Measurements from ENCODE around the gene CLEC5A.
A peak's percentile ranks its signal among the peaks of the same experiment; 100 is the strongest.
"Not testable (repeated sequence)": the region's sequence is repeated elsewhere in the genome, so short reads cannot be mapped to it uniquely, and the experiment has no call there.

CLEC5A gene

GRCh38 chr7:141946796-141947195, at the start of gene CLEC5A:
Gene CLEC5A (minus strand): TSS chr7:141946974. CDS start chr7:141946292, 682 bp downstream.
- DNase-seq, result no peak

GRCh38 chr7:141993354-141993753, 46.6 kb upstream of the CLEC5A start:
- DNase-seq, result no peak

- DNase-seq, result no peak
These were observed 45.9 kb upstream of the CLEC5A start for GRCh38 chr7:141992688-141993087.

- DNase-seq, result no peak
These were observed 45.4 kb upstream of the CLEC5A start for GRCh38 chr7:141992156-141992555.

GRCh38 chr7:141991140-141991539, 44.4 kb upstream of the CLEC5A start:
- DNase-seq, result no peak

GRCh38 chr7:141990011-141990725, 43.4 kb upstream of the CLEC5A start:
- no peak for DNase-seq

GRCh38 chr7:141987803-141988202, 41.0 kb upstream of the CLEC5A start:
- not testable (repeated sequence) for DNase-seq

DNA sequence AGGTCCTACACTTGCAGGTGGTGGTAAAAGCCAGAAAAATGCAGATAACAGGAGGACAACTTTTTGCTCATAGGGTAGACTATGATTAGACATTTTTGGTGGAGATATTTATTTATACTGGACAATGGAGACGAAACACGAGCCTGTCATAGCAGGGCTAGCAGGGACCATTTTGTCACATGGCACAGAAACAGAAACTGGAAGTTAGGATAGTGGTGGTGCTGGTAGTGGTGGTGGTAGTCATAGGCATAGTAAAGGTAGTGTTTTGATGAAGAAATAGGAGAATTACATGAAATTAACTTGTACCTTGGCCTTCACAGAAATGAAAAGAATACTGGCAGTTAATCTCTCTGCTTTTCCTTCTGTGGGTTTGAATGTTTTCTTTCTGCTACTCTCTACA, 40.1 kb upstream of the CLEC5A start:
- DNase-seq, result no peak

- not testable (repeated sequence) for DNase-seq
These were observed 39.2 kb upstream of the CLEC5A start for GRCh38 chr7:141985926-141986325.

- DNase-seq, result no peak
These were observed 32.8 kb upstream of the CLEC5A start for GRCh38 chr7:141979568-141979967.

- no peak for DNase-seq
These were observed 31.6 kb upstream of the CLEC5A start for GRCh38 chr7:141978351-141978750.

DNA sequence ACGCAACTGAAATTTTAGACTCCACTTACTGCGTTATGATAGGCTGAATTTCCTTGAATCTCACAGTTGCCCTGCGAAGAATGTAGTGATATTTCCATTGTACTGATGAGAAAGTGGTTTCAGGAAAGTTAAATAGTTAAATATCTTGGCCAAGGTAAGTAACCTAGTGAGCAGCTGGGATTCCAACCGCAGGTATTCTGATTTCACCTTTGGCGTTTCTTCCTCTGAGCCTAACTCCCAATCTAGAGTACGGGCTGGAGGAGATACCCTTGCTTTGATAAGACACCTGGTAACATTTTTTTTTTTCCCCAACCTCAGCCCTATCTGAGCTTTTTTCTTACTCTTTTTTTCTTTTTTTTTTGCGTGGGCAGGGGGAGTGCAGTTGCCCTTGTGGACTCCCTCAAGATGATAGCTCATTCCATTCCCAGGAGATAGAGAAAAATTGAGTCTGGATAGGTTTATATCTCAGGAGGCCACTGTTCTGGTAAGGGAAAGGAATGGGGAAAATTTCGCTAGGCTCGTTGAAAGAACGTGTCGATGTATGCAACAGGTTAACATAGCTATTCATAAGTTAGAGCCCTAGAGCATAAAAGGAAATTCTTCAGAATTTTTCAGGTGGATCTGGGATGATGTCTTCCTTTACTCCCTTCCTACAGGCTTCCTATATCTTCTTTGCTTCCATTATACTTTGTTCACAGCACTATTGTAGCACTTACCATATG, 29.9 kb upstream of the CLEC5A start:
- DNase-seq, result no peak

DNA sequence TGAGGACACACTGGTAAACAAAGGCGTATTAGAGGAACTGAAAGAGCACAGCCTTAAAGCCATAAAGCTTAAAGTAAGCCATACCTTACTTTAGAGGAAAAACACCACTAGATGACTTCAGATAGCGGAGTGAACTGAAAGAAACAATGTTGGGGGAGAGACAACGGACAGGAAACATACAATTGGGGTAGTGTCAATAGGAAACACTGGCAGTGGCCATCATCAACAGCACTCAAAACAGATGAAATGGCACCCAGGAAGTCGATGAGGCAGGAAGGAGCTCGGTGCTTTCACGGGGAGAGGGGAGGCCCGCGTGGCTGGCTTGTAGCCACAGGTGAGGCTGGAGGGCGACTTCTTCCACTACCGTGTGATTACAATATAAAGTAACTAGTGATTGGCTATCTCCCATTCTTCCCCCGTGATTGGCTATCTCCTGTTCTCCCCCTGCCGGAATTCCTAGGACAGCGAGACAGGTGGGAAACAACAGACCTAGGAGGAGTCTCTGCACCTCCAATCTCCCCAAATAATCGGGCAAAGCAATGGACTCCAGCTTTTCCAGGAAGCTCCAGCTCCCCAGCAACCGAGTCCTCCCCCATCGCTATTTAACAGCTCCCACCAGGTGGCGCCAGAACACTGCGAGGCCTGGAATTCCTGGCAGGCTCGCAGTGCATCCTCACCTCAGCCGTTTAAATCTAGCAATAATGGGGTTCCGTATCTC, 29.2 kb upstream of the CLEC5A start:
- peak; percentile 84 for DNase-seq

DNA sequence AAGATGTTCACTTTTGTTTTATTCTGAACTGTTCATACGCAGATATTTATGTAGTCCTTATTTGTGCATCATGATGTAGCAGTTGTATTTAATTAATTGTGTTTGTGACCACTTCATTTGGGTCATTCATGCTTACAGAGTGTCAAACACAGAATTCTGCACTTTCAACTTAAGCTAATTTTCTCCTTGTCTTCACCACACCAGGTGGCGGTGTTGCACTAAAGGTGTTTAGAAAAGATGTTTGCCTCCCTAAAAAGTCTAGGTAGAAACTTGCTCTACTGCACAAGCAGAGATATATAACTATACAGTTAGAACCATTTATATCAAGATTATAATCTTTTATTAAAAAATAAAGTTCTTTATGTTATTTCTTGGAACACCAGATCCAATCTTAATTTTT, 28.1 kb upstream of the CLEC5A start:
- DNase-seq, result no peak

GRCh38 chr7:141973673-141974072, 26.9 kb upstream of the CLEC5A start, which contains the start of gene TAS2R38:
Gene TAS2R38 (minus strand): TSS chr7:141973773. CDS start chr7:141973689, 84 bp downstream.
- DNase-seq, result no peak

GRCh38 chr7:141960687-141961422, 14.1 kb upstream of the CLEC5A start:
- DNase-seq, result no peak

DNA sequence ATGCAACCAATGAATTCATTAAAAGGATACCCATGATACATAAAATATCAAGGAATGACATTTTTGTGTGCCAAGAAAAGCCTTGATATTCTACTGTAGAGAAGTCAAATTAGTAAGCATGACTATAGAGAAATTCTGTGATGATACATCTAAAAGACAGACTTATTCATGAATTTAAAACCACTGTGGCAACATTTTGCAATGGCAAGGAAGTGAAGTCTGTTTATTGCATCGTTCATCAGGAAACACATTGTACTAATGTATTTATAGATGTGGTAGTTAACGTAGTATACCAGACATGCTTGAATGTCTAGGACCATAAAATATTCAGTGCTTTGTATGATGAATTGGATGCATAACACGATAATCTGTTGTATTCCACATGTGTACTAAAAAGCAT, 9.3 kb upstream of the CLEC5A start:
- DNase-seq, result no peak

- no peak for DNase-seq
These were observed 7.6 kb upstream of the CLEC5A start for GRCh38 chr7:141954334-141954733.

- DNase-seq, result no peak
These were observed 5.7 kb upstream of the CLEC5A start for GRCh38 chr7:141952461-141952860.

DNA sequence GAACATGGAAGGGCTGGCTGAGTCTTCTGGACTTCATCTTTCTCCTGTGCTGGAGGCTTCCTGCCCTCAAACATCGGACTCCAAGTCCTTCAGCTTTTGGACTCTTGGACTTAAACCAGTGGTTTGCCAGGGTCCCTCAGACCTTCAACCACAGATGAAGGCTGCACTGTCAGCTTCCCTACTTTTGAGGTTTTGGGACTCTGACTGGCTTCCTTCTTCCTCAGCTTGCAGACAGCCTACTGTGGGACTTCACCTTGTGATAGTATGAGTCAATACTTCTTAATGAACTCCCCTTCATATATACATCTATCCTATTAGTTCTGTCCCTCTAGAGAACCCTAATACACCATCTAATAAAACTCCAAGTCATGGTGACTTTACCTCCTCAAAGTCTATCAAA, 4.0 kb upstream of the CLEC5A start:
- no peak for DNase-seq

DNA sequence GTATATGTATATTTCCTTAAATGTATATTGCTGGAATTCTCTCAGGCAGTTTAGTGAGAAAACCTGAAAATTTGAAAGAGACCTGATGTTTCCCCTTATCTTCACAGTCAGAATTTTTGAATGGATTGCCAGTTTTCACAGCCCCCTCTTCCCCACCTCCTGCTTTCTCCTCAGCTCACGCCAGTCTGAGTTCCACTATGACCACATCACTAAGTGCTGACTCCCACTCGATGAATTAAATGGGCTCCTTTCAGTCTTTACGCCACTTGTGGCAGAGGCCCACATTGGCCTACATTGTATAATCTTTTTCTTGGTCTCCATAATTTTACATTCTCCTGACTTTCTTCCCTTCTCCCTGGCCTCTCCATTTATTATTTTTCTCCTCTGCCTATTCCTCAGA, 3.1 kb upstream of the CLEC5A start:
- no peak for DNase-seq

DNA sequence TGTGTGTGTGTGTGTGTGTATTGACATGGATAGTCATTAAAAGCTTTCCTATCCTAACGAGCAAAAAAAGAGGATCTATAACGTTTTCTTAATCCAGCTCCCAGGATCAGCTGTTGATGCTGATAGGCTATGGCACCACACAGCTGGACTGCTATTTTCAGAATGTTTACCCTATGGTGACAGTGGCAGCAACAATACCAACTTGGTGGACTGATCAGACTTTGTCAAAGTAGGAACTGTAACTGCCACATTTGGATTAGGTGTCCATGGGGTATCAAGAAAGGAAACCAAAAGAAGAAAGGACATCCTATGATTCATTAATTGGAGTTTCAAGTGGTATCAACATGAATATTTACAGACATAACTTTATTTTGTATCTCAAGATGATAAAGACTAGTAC, 2.7 kb upstream of the CLEC5A start:
- DNase-seq, result no peak

GRCh38 chr7:141949021-141949420, 2.2 kb upstream of the CLEC5A start:
- no peak for DNase-seq
